Urothelium cell line (cell line): Measurements from ENCODE around the gene ILF2.
"Not testable (repeated sequence)": the region's sequence is repeated elsewhere in the genome, so short reads cannot be mapped to it uniquely, and the experiment has no call there.

ENCODE experiments used
- DNase-seq: peaks from one replicate; pipeline ENCODE4 v3.0.0; 2011; ENCODE audit warnings: low spot score, mixed read lengths
- FAIRE-seq: peaks from 2 replicates; lab custom pipeline; 2011; peaks lifted over from hg19 to GRCh38; lab: Jason Lieb, UNC

Gene ILF2

GRCh38 chr1:153670859-153671627 lies at the start of gene ILF2:
Gene ILF2, minus strand, starts transcription at chr1:153670993. Its CDS starts 71 bp downstream, at chr1:153670922.
- no peak for FAIRE-seq
- peak; percentile 97 for DNase-seq

- DNase-seq (no peak), FAIRE-seq (no peak)
Observed at GRCh38 chr1:153717330-153717729, 46.5 kb upstream of the ILF2 start.

DNA sequence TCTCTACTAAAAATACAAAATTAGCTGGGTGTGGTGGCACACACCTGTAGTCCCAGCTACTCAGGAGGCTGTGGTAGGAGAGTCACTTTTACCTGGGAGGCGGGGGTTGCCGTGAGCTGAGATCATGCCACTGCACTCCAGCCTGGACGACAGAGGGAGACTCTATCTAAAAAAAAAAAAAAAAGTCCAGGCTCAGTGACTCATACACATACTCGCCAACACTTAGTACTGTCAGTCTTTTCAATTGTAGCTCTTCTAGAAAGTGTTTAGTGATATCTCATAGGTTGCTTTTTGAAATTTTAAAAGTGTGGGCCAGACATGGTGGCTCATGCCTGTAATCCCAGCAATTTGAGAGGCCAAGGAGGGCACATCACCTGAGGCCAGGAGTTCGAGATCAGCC lies 45.4 kb upstream of the ILF2 start:
- not testable (repeated sequence) for FAIRE-seq

DNA sequence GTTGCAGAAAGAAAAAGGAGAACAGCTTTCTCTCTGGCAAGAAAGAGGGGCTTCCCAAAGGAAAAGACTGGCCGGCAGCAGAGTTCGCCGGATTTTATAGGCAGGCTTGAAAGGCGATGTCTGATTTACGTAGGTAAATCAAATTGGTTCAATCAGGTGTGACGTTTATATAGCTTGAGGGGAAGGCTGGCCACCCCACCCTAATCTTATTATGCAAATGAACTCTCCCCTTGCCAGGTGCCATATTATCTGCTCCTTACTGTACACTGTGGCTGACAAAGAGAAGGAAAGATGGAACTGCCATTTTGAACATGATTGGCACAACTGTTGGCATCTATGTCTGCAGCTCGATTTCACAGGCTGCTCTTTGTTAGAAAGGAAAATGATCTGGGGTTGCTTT lies 40.2 kb upstream of the ILF2 start:
- no peak for DNase-seq
- FAIRE-seq, result no peak

More for the DNA sequence above, 45.4 kb upstream of the ILF2 start:
- not testable (repeated sequence) for DNase-seq

DNA sequence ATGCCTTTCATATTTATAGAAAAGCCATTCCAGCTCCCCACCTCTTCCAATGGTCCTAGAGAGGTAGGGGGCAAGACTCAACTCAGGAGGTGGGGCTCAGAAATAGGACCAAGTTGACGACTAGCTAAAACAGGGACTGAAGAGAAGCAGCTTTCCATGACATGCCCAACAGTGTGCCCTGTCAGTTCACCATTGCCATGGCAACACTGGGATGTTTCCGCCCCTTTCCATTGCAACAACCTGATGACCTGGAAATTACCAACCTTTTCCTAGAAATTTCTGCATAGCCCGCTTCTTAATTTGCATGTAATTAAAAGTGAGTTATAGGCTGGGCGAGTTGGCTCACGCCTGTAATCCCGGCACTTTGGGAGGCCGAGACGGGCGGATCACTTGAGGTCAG lies 34.7 kb upstream of the ILF2 start:
- FAIRE-seq (no peak), DNase-seq (no peak)

DNA sequence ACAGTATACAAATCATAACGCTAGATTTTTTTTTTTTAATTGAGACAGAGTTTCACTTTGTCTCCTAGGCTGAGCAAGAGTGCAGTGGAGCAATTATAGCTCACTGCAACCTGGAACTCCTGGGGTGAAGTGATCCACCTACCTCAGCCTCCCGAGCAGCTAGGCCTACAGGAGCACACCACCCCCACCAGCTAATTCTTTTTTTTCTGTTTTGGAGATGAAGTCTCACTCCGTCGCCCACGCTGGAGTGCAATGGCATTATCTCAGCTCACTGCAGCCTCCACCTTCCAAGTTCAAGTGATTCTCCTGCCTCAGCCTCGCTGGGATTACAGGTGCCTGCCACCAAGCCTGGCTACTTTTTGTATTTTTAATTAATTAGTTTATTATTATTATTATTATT lies 29.0 kb upstream of the ILF2 start:
- DNase-seq, result no peak
- no peak for FAIRE-seq

GRCh38 chr1:153698923-153699714 lies 28.3 kb upstream of the ILF2 start:
- no peak for FAIRE-seq

DNA sequence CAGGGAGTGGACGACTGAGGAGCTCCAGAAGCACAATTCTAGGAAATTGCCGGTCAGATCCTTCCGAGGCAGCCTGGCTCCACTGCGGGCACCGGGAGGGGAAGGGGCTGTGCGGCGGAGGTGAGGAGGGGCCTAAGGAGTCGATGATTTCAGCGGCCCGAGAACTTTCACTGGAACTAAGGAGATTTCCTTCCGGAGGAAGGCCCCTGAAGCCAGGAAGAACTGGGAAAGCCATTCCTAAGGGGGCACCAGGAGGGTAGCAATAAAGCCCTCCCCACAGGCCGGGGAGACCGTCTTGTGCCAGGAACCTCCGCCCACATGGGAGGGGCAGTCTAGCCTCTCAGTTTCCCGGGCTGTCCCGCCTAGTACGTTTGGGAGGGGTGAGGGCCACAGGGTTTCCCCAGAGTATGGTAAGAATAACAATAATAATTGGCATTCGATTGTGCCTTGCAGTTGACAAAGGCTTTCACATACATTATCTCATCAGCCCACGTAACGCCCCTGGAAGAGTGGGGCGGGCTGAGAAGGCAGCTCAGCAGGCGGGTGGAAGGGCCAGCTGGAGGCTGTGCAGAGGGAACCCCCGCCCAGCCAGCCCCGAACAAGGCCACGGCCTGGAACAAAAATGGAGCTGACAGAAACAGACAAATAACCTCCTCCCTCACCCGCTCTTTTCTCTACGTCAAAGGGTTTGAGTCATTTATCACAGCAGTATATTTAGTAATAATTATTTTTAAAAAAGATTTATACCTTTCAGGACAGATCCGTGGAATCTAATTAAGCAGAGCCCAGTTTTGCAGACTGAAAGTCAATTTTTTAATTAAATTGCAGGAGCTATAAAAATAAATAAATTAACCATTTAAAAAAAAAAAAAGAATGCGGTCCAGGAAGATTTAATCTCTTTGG lies 27.5 kb upstream of the ILF2 start:
- FAIRE-seq (no peak), DNase-seq (no peak)

More at GRCh38 chr1:153698923-153699714, 28.3 kb upstream of the ILF2 start:
- no peak for DNase-seq

GRCh38 chr1:153697191-153698019 lies 26.6 kb upstream of the ILF2 start:
- no peak for FAIRE-seq
- peak; percentile 84 for DNase-seq

GRCh38 chr1:153696741-153697140 lies 25.9 kb upstream of the ILF2 start:
- DNase-seq (no peak), FAIRE-seq (no peak)

- FAIRE-seq, result no peak
Observed at GRCh38 chr1:153693466-153693865, 22.7 kb upstream of the ILF2 start.

DNA sequence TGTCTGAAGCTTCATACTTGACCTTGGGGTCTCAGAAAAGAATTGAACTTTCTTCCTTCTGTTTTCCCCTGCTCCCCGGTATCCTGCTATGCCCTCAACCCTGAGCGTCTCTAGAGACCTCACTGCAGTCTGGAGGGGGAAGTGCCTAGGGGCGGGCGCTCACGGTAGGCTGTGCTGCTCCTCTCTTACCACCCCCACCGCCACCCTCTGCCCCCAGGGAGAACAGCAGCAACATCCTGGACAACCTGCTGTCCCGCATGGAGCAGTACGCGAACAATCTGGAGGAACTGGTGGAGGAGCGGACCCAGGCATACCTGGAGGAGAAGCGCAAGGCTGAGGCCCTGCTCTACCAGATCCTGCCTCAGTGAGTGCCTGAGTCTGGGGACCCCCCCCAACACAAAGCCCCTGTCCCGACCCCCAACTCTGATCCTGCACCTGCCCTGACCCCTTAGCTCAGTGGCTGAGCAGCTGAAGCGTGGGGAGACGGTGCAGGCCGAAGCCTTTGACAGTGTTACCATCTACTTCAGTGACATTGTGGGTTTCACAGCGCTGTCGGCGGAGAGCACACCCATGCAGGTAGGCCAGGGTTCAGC lies 18.0 kb upstream of the ILF2 start:
- FAIRE-seq, result no peak

More at GRCh38 chr1:153693466-153693865, 22.7 kb upstream of the ILF2 start:
- no peak for DNase-seq

GRCh38 chr1:153688276-153688675 lies 17.5 kb upstream of the ILF2 start:
- DNase-seq (no peak), FAIRE-seq (no peak)

More for the DNA sequence above, 18.0 kb upstream of the ILF2 start:
- DNase-seq, result no peak

GRCh38 chr1:153687346-153688125 lies 16.7 kb upstream of the ILF2 start:
- FAIRE-seq (no peak), DNase-seq (no peak)

- no peak for FAIRE-seq
Observed at GRCh38 chr1:153685544-153686340, 14.9 kb upstream of the ILF2 start.

GRCh38 chr1:153684892-153685291 lies 14.1 kb upstream of the ILF2 start:
- DNase-seq (no peak), FAIRE-seq (no peak)

More at GRCh38 chr1:153685544-153686340, 14.9 kb upstream of the ILF2 start:
- no peak for DNase-seq

DNA sequence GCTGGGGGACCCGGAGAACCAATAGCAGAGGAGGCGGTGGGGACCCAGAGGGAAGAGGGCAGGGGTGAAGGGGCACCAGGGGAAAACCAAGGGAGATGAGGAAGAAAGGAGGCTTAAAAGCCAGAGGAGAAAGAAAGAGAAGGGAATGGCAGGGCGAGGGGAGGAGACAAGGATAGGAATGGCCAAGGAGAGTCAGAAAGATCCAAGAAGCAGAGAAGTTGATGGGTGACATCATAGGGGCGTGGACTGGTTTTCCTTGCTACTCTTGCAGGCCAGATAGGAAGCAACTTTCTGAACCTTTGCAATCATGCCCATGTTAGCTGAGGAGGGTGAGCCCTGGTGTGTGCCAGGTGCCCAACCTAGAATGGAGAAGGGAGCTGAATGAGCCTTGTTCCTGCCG lies 13.1 kb upstream of the ILF2 start:
- FAIRE-seq (no peak), DNase-seq (no peak)

DNA sequence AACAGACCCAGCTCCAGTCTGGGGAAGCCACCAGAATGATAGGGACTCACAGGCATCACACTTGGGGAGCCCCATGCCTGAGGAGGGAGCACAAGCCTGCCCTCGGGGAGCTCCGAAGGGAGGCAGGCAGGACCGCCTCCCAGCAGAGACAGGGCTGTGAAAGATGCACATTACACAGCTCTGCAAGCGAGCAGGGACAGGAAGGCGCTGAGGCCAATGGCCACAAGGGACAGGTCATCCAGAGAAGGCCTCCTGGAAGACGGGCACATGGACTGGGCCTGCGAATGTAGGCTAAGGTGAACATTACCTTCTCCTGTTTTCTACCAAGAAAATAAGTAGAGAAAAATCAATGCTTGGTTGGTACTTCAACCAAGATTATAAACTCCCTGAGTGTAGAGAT lies 11.9 kb upstream of the ILF2 start:
- no peak for DNase-seq
- FAIRE-seq, result no peak
